Neural cell (in vitro differentiated cells): Measurements from ENCODE around the gene CNOT10.

Source experiments
- EP300 ChIP-seq: fragments of 450-650 bp; conservative IDR thresholded peaks from 2 replicates; pipeline ENCODE4 v1.6.1; 2014; ENCODE audit warnings: antibody characterized with exemption, mild to moderate bottlenecking, moderate library complexity; ENCODE audit not compliant: poor library complexity, severe bottlenecking
- EZH2 ChIP-seq: fragments of 200-600, 300-800 bp; shearing (Covaris generic), sonication (generic); IDR thresholded peaks from 2 replicates; pipeline ENCODE4 v1.6.1; 2014; ENCODE audit warnings: antibody characterized with exemption, low read length, borderline replicate concordance, mild to moderate bottlenecking; ENCODE audit not compliant: insufficient read depth, poor library complexity, severe bottlenecking
- POLR2AphosphoS5 ChIP-seq: IDR thresholded peaks from 2 replicates; pipeline ENCODE4 v1.6.1; 2012
- TAF1 ChIP-seq: IDR thresholded peaks from 2 replicates; pipeline ENCODE4 v1.6.1; 2012; ENCODE audit warnings: low read depth
- TF ChIP-seq, protein P1 (sequence below): fragments of 450-650 bp; IDR thresholded peaks from 2 replicates; pipeline ENCODE4 v1.5.1; 2014; ENCODE audit warnings: antibody characterized with exemption, mild to moderate bottlenecking, moderate library complexity; ENCODE audit not compliant: poor library complexity, severe bottlenecking
- TF ChIP-seq, protein P2 (sequence below): IDR thresholded peaks from 2 replicates; pipeline ENCODE4 v1.6.1; 2012; ENCODE audit warnings: borderline replicate concordance

DNA sequence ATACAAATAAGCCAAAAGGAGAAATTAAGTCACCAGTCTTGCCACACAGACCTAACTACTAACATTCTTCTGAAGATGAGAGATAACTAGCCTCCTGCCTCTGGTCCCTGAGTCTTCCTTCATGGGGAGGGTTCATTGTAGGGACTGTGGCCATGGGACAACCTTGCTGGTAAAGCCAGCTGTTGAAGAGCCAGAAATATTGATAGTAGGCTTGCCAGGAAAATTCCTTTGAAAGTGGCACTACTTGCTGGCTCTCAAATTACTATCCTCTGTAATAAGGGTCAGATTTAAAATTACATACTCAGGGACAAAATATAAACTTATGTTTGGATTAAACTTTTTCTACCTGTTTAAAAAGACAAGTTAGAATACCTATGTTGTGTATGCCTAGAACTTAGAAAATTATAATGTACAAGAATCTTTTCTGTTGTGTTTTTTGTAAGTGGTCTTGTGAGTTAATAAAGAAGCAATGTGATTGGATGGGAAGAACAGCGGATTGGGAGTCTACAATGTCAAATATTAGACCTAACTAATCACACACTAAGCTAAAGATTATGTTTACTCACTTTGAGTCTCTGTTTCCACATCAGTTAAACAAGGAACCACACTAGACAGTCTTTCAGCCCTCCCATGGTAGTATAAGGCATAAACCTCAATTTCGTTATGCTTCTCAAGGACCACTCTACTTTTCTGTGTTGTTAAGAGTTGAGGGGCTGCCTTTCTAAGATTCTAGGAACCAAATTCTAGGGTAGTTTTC is 72.8 kb downstream of the CNOT10 start:
- TF ChIP-seq EZH2 (no peak), POLR2AphosphoS5 (no peak), EP300 (no peak), TAF1 (no peak)
- TF ChIP-seq, protein P1, sequence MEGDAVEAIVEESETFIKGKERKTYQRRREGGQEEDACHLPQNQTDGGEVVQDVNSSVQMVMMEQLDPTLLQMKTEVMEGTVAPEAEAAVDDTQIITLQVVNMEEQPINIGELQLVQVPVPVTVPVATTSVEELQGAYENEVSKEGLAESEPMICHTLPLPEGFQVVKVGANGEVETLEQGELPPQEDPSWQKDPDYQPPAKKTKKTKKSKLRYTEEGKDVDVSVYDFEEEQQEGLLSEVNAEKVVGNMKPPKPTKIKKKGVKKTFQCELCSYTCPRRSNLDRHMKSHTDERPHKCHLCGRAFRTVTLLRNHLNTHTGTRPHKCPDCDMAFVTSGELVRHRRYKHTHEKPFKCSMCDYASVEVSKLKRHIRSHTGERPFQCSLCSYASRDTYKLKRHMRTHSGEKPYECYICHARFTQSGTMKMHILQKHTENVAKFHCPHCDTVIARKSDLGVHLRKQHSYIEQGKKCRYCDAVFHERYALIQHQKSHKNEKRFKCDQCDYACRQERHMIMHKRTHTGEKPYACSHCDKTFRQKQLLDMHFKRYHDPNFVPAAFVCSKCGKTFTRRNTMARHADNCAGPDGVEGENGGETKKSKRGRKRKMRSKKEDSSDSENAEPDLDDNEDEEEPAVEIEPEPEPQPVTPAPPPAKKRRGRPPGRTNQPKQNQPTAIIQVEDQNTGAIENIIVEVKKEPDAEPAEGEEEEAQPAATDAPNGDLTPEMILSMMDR = no peak
- TF ChIP-seq, protein P2, sequence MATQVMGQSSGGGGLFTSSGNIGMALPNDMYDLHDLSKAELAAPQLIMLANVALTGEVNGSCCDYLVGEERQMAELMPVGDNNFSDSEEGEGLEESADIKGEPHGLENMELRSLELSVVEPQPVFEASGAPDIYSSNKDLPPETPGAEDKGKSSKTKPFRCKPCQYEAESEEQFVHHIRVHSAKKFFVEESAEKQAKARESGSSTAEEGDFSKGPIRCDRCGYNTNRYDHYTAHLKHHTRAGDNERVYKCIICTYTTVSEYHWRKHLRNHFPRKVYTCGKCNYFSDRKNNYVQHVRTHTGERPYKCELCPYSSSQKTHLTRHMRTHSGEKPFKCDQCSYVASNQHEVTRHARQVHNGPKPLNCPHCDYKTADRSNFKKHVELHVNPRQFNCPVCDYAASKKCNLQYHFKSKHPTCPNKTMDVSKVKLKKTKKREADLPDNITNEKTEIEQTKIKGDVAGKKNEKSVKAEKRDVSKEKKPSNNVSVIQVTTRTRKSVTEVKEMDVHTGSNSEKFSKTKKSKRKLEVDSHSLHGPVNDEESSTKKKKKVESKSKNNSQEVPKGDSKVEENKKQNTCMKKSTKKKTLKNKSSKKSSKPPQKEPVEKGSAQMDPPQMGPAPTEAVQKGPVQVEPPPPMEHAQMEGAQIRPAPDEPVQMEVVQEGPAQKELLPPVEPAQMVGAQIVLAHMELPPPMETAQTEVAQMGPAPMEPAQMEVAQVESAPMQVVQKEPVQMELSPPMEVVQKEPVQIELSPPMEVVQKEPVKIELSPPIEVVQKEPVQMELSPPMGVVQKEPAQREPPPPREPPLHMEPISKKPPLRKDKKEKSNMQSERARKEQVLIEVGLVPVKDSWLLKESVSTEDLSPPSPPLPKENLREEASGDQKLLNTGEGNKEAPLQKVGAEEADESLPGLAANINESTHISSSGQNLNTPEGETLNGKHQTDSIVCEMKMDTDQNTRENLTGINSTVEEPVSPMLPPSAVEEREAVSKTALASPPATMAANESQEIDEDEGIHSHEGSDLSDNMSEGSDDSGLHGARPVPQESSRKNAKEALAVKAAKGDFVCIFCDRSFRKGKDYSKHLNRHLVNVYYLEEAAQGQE = no peak
